DND-41 (cell line): ENCODE data around the gene FBXO47.

ENCODE experiments used
- CTCF ChIP-seq: IDR thresholded peaks from 2 replicates; pipeline ENCODE4 v1.5.1; 2012; ENCODE audit warnings: borderline replicate concordance, low read length, moderate library complexity, mild to moderate bottlenecking; ENCODE audit not compliant: poor library complexity, severe bottlenecking; ENCODE audit errors: extremely low read depth
- EZH2 ChIP-seq: IDR thresholded peaks from 3 replicates; pipeline ENCODE4 v1.6.1; 2012; ENCODE audit warnings: borderline replicate concordance, low read depth, mild to moderate bottlenecking, moderate library complexity, low read length, inconsistent platforms; ENCODE audit not compliant: severe bottlenecking

- TF ChIP-seq CTCF (no peak), EZH2 (no peak)
Observed at GRCh38 chr17:38958326-38958725, 8.9 kb downstream of the FBXO47 start.
